Natural killer cell (primary cell): Measurements from ENCODE around the gene ACTRT2. TPM values are rescaled to one million over a fixed set of nuclear protein-coding genes. Genes with fewer than 3 reads are reported as not detected.

Experiments used
- ATAC-seq, 3 donors: fragments of 150-1000 bp in 2 of 3; fragments of 200-7000 bp in 1 of 3; cut with Tn5 transposase; 1 replicate in 1 of 3; 2 replicates in 2 of 3; pipeline ENCODE4 v1.10.0; 2021; ENCODE audit warnings: mild to moderate bottlenecking in 2 of 3, moderate library complexity in 2 of 3
- DNase-seq, 2 donors: peaks; one replicate each; pipeline versions ENCODE4 v3.0.0 to v3.0.0-alpha.2; 2013 to 2021; ENCODE audit warnings: mixed read lengths in 1 of 2
- H3K27ac ChIP-seq: one replicate; pipeline ENCODE4 v1.5.1; 2013; ENCODE audit warnings: mild to moderate bottlenecking, low read length
- H3K27me3 ChIP-seq: one replicate; pipeline ENCODE4 v1.6.1; 2013; ENCODE audit warnings: low read length; ENCODE audit not compliant: control insufficient read depth, insufficient read depth
- H3K36me3 ChIP-seq: one replicate; pipeline ENCODE4 v1.6.1; 2013; ENCODE audit warnings: low read length; ENCODE audit not compliant: control insufficient read depth, insufficient read depth
- H3K4me1 ChIP-seq: one replicate; pipeline ENCODE4 v1.6.1; 2013; ENCODE audit warnings: low read length; ENCODE audit not compliant: control insufficient read depth, insufficient read depth
- H3K4me3 ChIP-seq: one replicate; pipeline ENCODE4 v1.5.1; 2013; ENCODE audit warnings: low read length
- H3K9me3 ChIP-seq: one replicate; pipeline ENCODE4 v1.6.1; 2013; ENCODE audit warnings: low read length; ENCODE audit not compliant: control insufficient read depth, insufficient read depth
- H3K27ac Mint-ChIP-seq, 2 donors: one replicate each; pipeline ENCODE4 v1.8.0; 2022; ENCODE audit warnings: mild to moderate bottlenecking in 2 of 2, mixed read lengths in 2 of 2, moderate library complexity in 1 of 2
- H3K27me3 Mint-ChIP-seq, 2 donors: one replicate each; pipeline ENCODE4 v1.8.0; 2022; ENCODE audit warnings: low read depth in 2 of 2, mixed read lengths in 2 of 2
- H3K36me3 Mint-ChIP-seq: one replicate; pipeline ENCODE4 v1.8.0; 2022; ENCODE audit warnings: mixed read lengths
- H3K4me1 Mint-ChIP-seq, 2 donors: one replicate each; pipeline ENCODE4 v1.8.0; 2022; ENCODE audit warnings: mixed read lengths in 2 of 2
- H3K4me3 Mint-ChIP-seq: one replicate; pipeline ENCODE4 v1.8.0; 2022; ENCODE audit warnings: mild to moderate bottlenecking, moderate library complexity, mixed read lengths
- H3K9me3 Mint-ChIP-seq, 2 donors: one replicate each; pipeline ENCODE4 v1.8.0; 2022; ENCODE audit warnings: mixed read lengths in 2 of 2
- WGBS: methylation state at CpG from one replicate; pipeline ENCODE4 v1.1.7; 2013; ENCODE audit warnings: missing lambda C conversion rate; ENCODE audit not compliant: insufficient coverage; 5-methylcytosine and 5-hydroxymethylcytosine counted together
- intact Hi-C: fragments of 100-400 bp; cut with micrococcal nuclease; formaldehyde crosslinking; loops from one replicate; pipeline ENCODE4 v1.14.2; 2022
- total RNA-seq, 4 donors: library from RNA; stranded (reverse); fragments of 120-200 nt in 1 of 4; gene quantifications; one replicate each; pipeline versions ENCODE4 v1.2.3 to v1.2.4, GENCODE V29; 2013 to 2022
- TF ChIP-seq, protein P1 (sequence below): fragments of 200-600 bp; IDR thresholded peaks from one replicate; pipeline ENCODE4 v1.8.0; 2022; ENCODE audit warnings: antibody characterized with exemption

The ACTRT2 gene
- total RNA-seq, 3 donors from 2014 or later (not counting 1 experiment from before 2014, with no cell fraction given) = not detected

DNA sequence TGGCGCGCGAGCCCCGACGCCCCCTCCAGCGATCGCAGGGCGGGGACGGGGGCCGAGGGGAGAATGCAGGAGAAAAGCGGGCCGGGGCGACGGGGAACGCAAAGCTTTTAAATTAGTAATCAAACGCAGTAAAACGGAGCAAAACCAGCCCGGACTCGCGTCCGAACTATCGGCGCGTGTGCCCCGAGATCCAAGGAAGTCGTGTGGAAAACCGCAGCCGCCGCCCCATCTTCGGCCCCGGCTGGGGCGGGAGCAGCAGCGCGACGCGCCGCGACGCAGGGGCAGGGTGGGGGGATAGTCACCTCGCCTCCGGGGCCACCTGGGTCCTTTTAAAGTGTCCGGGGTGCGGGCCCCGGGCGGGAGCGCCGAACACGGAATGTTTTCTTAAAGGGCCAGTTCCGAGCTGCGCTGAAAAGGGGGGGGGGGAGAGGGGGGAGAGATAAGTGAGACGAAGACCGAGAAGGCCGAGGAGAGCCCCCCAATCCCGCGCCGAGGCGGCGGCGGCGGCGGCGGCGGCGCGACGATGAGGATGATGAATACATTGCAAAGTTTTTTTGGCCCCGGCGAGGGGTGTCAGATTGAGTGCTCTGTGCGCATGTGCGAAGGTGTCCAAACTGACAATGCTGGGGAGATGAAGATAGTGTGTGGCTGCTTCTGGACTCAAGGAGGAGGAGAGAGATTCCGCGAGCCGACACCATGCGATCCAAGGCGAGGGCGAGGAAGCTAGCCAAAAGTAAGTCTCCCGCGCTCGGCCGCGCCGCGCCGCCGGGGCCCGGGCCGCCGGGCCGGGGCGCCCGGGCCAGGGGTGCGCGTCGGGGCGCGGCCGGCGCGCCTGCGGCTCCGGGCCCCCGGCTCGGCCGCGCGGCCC is 47.5 kb downstream of the ACTRT2 start, which contains the start of gene PRDM16:
PRDM16 (plus strand) TSS at position 640 of the 868 bp plus-strand sequence; CDS start at position 697, 57 bp downstream.
- Mint-ChIP-seq H3K36me3 (no peaks in the 10 kb centered on the region), H3K4me1 (no peaks in the 10 kb centered on the region), H3K9me3 (no peaks in the 10 kb centered on the region), H3K27me3 (peaks cover 0 to 16% of the 10 kb centered on the region in 2 donors), H3K4me3 (peak within 1 kb of the TSS; percentile 80), H3K27ac (no peak within 1 kb of the TSS)
- no peaks in the 10 kb centered on the region for H3K36me3 ChIP-seq
- H3K4me3 ChIP-seq = no peak within 1 kb of the TSS
- H3K9me3 ChIP-seq = no peaks in the 10 kb centered on the region
- ATAC-seq (no peak), DNase-seq (peak in 1 of 2 donors; percentile 41)
- TF ChIP-seq, protein P1, sequence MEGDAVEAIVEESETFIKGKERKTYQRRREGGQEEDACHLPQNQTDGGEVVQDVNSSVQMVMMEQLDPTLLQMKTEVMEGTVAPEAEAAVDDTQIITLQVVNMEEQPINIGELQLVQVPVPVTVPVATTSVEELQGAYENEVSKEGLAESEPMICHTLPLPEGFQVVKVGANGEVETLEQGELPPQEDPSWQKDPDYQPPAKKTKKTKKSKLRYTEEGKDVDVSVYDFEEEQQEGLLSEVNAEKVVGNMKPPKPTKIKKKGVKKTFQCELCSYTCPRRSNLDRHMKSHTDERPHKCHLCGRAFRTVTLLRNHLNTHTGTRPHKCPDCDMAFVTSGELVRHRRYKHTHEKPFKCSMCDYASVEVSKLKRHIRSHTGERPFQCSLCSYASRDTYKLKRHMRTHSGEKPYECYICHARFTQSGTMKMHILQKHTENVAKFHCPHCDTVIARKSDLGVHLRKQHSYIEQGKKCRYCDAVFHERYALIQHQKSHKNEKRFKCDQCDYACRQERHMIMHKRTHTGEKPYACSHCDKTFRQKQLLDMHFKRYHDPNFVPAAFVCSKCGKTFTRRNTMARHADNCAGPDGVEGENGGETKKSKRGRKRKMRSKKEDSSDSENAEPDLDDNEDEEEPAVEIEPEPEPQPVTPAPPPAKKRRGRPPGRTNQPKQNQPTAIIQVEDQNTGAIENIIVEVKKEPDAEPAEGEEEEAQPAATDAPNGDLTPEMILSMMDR = no peak
- no peak within 1 kb of the TSS for H3K27ac ChIP-seq
- under 1% methylated on average over 106 of the region's 106 CpGs for WGBS
- intact Hi-C loops = no loop called here
- H3K27me3 ChIP-seq = peaks cover 5% of the 10 kb centered on the region
- peaks cover 3% of the 10 kb centered on the region for H3K4me1 ChIP-seq

DNA sequence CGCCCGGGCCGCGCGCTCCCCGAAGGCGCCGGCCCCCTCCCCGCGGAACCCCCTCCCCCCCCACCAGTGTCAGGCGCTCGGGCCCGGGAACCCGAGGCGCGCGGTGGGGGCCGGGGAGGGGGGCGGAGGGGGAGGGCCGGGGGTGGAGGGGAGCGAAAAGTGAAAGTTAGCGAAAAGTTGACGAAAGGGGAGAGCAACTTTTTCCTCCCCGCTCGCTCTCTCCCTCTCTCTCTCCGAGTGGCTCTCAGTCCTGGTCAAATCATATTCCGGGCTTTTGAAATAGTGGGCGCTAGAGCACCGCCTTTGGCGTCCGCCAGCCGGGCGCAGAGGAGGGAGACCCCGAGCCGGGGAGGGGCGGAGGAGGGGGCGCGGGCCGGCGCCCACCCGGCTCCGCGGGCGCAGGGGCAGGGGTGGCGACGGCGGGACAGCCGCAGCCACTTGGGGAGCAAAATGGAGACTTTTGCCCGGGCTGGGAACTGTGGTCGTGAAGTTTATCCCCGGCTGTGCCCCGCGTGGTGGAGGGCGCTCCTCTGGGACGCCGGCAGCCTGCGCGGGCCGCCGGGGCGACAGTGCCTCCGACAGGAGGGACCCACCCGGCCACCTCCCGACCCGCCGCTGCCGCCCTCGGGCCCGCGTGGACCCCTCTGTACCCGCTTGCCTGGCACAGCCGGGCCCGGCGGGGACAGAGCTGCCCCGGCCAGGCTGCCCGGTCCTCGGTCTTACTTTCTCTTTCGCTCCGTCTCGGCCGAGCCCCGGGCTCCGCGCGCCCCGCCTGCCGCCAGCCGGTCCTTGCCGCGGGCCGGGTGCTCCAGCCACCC is 48.4 kb downstream of the ACTRT2 start:
- intact Hi-C loops = no loop called here
- Histone ChIP-seq H3K9me3 (no peaks in the 10 kb centered on the region), H3K27me3 (peaks cover 8% of the 10 kb centered on the region), H3K4me3 (no peak overlapping the region), H3K4me1 (peaks cover 3% of the 10 kb centered on the region), H3K27ac (no peak overlapping the region), H3K36me3 (no peaks in the 10 kb centered on the region)
- under 1% methylated on average over 70 of the region's 91 CpGs for WGBS
- H3K9me3 Mint-ChIP-seq = no peaks in the 10 kb centered on the region
- TF ChIP-seq, protein P1 = no peak
- no peak overlapping the region for H3K27ac Mint-ChIP-seq
- H3K27me3 Mint-ChIP-seq = peaks cover 0 to 16% of the 10 kb centered on the region in 2 donors
- no peak for DNase-seq
- peak in 1 of 3 donors; percentile 40 for ATAC-seq
- H3K4me1 Mint-ChIP-seq = no peaks in the 10 kb centered on the region
- peak overlapping the region; percentile 37 for H3K4me3 Mint-ChIP-seq
- no peaks in the 10 kb centered on the region for H3K36me3 Mint-ChIP-seq

DNA sequence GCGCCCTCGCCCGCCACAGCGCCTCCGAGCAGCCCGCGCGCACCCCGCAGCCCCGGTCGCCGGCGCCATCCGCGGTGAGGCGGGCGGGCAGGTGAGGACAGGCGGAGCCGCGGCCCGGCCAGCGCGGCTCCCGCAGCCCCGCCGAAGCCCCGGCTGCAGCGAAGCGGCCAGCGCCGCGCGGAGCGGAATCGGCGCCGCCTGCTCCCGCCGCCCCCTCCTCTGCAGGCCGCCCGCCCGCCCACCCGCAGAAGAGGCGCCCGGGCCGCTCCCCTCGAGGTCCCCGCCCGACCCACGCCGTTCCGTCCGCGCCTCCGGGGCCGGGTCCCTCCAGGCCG is 49.0 kb downstream of the ACTRT2 start:
- Mint-ChIP-seq H3K27me3 (peaks cover 0 to 14% of the 10 kb centered on the region in 2 donors), H3K4me3 (no peak overlapping the region), H3K27ac (no peak overlapping the region), H3K4me1 (no peaks in the 10 kb centered on the region), H3K9me3 (no peaks in the 10 kb centered on the region), H3K36me3 (no peaks in the 10 kb centered on the region)
- WGBS = under 1% methylated on average over 57 of the region's 57 CpGs
- intact Hi-C loops = no loop called here
- peaks cover 8% of the 10 kb centered on the region for H3K27me3 ChIP-seq
- ATAC-seq (no peak), DNase-seq (no peak)
- no peak overlapping the region for H3K27ac ChIP-seq
- TF ChIP-seq, protein P1 = no peak
- H3K9me3 ChIP-seq = no peaks in the 10 kb centered on the region
- no peak overlapping the region for H3K4me3 ChIP-seq
- peaks cover 3% of the 10 kb centered on the region for H3K4me1 ChIP-seq
- no peaks in the 10 kb centered on the region for H3K36me3 ChIP-seq
